ENCODE data around the gene ALPG.
"Not testable (repeated sequence)": the region's sequence is repeated elsewhere in the genome, so short reads cannot be mapped to it uniquely, and the experiment has no call there.

ALPG gene

GRCh38 chr2:232398293-232399034 lies 8.2 kb upstream of the ALPG start:
- DNase-seq: no peak

- no peak for DNase-seq
These were observed 6.2 kb upstream of the ALPG start for GRCh38 chr2:232400256-232401015.

- no peak for DNase-seq
These were observed 4.1 kb upstream of the ALPG start for GRCh38 chr2:232402518-232402917.

GRCh38 chr2:232405943-232406510 lies 617 bp upstream of the ALPG start:
- DNase-seq: no peak

DNA sequence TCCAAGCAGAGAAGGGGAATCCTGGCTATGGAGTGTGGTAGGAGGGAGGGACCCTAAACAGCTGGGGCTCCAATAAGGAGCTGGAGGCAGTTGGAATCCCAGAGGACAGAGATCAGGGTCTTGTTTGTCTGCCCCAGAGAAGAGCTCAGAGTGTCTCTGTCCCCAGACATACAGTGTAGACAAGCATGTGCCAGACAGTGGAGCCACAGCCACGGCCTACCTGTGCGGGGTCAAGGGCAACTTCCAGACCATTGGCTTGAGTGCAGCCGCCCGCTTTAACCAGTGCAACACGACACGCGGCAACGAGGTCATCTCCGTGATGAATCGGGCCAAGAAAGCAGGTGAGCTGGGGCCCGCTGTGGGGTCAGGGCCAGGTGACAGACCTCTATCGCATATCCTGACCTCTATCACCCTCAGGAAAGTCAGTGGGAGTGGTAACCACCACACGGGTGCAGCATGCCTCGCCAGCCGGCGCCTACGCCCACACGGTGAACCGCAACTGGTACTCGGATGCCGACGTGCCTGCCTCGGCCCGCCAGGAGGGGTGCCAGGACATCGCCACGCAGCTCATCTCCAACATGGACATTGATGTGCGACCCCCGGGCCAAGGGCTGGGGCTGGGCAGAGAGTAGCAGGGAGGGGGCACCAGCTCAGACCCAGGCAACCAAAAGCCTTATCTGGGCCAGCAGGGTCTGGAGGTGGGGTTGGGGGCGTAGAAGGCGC lies 945 bp downstream of the ALPG start:
- DNase-seq: not testable (repeated sequence)

DNA sequence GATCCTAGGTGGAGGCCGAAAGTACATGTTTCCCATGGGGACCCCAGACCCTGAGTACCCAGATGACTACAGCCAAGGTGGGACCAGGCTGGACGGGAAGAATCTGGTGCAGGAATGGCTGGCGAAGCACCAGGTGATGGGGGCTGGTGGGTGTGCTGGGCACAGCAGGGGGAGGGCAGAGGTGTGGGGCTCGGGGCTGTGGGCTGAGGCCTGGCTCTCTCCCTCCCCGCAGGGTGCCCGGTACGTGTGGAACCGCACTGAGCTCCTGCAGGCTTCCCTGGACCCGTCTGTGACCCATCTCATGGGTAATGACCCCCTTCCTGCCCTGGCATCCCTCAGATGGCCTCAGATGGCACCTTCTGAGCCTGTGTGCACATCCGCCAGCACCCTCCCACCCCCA lies 1.6 kb downstream of the ALPG start:
- not testable (repeated sequence) for DNase-seq

- not testable (repeated sequence) for DNase-seq
These were observed 3.0 kb downstream of the ALPG start for GRCh38 chr2:232409617-232410016.

- no peak for DNase-seq
These were observed 3.7 kb downstream of the ALPG start for GRCh38 chr2:232410238-232410900.

- no peak for DNase-seq
These were observed 5.4 kb downstream of the ALPG start for GRCh38 chr2:232411901-232412629.

DNA sequence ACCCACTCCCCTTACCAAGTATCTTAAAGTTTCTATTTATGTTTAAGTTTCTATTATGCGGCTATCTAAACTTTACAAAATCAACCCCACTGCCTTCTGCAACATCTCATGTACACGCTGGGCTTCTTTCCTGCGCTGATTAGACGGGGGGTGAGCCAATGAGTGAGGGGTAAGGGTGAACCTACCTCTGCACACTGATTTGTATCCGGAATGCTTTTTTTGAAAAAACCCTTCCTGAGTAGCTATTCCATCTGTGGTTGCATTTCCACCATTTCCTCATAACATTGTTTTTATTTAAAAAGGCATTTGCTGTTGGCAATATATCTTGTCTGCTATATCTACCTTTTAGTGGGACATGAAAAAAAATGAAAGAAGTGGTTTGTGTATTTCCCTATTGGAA lies 6.3 kb downstream of the ALPG start:
- no peak for DNase-seq

GRCh38 chr2:232415138-232415690 lies 8.6 kb downstream of the ALPG start:
- no peak for DNase-seq

DNA sequence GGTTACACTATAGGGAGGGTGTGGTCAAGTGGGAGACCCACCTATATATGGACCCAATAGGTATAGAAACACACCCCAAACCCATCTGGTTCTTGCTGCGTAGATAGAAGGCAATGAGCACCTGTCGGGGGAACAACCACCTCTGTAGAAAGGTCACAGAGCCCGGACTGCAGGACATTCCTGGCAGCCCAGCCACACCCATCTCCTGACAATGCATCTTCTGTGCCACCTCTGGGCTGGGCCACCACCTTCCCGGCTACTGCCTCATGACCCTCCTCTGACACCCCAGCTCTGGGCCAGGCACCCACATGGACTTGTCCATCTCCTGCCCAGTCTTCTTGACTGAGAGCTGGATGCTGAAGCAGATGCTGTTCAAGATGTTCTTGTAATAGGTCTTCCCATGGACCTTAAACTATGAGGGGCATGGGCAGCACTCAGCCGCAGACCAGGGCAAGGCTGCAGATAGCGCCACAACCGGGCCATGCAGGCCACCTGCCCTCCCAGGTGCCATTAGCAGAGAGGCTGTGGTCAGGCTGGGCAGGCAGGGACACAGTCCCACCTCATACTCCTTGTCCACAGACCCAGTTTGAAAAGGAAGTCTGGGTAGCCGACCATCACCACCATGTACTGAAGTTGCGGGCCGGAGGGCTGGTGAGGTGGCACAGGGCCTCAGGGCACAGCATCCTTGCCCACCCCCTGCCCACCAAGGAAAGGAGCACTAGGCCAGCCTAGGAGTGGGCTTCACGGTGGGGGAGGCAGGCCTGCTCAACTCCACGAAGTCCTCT lies 9.3 kb downstream of the ALPG start:
- DNase-seq: no peak

- no peak for DNase-seq
These were observed 10.2 kb downstream of the ALPG start for GRCh38 chr2:232416521-232417470.

GRCh38 chr2:232417489-232417888 lies 10.8 kb downstream of the ALPG start:
- no peak for DNase-seq

- no peak for DNase-seq
These were observed 11.4 kb downstream of the ALPG start for GRCh38 chr2:232418056-232418455.

- peak; percentile 16 for DNase-seq
These were observed 12.0 kb downstream of the ALPG start for GRCh38 chr2:232418466-232419244.

DNA sequence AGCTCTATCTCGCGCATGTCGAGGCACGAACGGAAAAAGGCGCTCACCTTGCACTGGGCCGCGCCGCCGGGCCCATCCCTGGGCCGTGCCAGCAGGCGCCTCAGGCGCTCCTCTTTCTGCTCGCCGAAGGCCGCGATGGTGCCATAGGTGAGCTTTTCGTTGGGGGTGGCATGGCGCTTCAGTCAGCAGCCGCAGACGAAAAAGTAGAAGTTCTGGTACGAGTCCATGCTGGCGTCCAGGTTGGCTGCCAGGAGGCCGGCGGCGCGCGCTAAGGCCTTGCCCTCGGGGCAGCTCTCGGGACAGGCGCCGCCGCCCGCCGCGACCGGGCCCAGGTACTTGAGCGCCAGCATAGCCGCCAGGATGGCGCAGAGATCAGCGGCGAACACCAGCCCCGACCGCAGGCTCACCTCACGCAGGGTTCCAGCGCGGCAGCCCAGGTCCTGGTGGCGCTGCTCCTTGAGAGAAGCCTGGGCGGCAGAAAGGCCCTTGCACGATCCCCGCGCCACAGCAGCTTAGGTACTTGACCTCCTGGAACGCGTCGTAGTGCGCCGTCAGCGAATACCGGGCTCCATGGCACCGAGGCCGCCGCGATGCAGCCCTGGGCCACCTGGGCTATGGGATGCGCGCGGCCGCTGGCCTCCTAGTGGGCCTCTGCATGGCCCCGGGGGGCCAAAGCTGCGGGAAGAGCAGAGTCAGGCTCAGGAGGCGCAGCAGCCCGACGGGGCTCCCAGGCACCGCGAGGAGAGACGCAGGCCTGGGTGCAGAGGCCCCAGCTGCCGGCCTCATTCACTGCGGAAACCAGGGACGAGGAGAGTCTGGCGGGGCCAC lies 12.8 kb downstream of the ALPG start:
- no peak for DNase-seq

DNA sequence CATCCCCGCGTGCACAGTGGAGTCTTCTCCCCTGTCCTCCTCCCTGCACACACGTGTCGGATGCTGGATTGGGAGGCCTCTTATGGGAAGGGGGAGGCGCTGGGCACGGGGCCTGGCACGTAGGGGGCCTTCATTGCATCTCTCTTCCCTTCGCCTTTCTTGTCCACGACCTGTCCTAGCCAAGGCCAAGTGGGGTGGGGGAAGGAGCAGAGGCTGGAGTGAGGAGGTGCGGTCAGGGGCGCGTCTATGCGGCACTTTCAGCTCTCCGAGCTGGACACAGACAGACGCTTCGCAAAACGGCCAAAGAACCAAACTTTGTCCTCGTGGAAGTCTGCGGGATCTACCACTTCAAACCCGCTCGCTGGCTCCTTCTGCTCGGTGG lies 13.4 kb downstream of the ALPG start:
- no peak for DNase-seq

Data from fibroblast of skin of back (primary cell).